ENCODE measurements around the gene CFAP299. TPM values are rescaled to one million over a fixed set of nuclear protein-coding genes. Genes with fewer than 3 reads are reported as not detected.

The CFAP299 gene
- total and polyA plus RNA-seq, 9 of the 15 experiments (the other 6 are each of a cell fraction or from before 2014, with no cell fraction given) = 0.09 to 3.0 (median 0.76) TPM

GRCh38 chr4:80423553-80424224 is 88.2 kb downstream of the CFAP299 start (continued):
- no peak for TF ChIP-seq THAP7 (CRISPR knock-in tag; IDR thresholded peaks at IDR 0.05)
- no peak for TF ChIP-seq POLR2G (IDR thresholded peaks at IDR 0.05; ENCODE audit: low read depth, low read length)
- no peak for TF ChIP-seq THRB (CRISPR knock-in tag; conservative IDR thresholded peaks at IDR 0.05)
- peak; percentile 42; the same call in 1 of the 2 replicates for TF ChIP-seq HMBOX1 (IDR thresholded peaks at IDR 0.05)
- TF ChIP-seq ZBTB49 (CRISPR knock-in tag; IDR thresholded peaks at IDR 0.05; ENCODE audit: borderline replicate concordance) = no peak

Data from K562 (cell line).